Trophoblast cell (in vitro differentiated cells and primary cell): ENCODE data around the gene ALS2.

Experiments used
- DNase-seq, 2 donors: peaks; one replicate each; pipeline ENCODE4 v3.0.0-alpha.2; 2016
- H2AFZ ChIP-seq: 2 replicates; pipeline ENCODE4 v1.6.1; 2013; ENCODE audit warnings: low read length, moderate library complexity, mild to moderate bottlenecking; ENCODE audit not compliant: insufficient read depth, poor library complexity
- H2AK5ac ChIP-seq: 2 replicates; pipeline ENCODE4 v1.6.1; 2013; ENCODE audit warnings: mild to moderate bottlenecking, low read length
- H2BK120ac ChIP-seq: 2 replicates; pipeline ENCODE4 v1.6.1; 2013; ENCODE audit warnings: low read length, mild to moderate bottlenecking, moderate library complexity; ENCODE audit not compliant: insufficient read depth, poor library complexity
- H2BK12ac ChIP-seq: 2 replicates; pipeline ENCODE4 v1.6.1; 2013; ENCODE audit warnings: mild to moderate bottlenecking, low read length, moderate library complexity
- H2BK5ac ChIP-seq: 2 replicates; pipeline ENCODE4 v1.6.1; 2013; ENCODE audit warnings: low read length, low read depth, moderate library complexity, mild to moderate bottlenecking; ENCODE audit not compliant: poor library complexity
- H3K14ac ChIP-seq: 2 replicates; pipeline ENCODE4 v1.6.1; 2013; ENCODE audit warnings: mild to moderate bottlenecking, low read length
- H3K18ac ChIP-seq: 2 replicates; pipeline ENCODE4 v1.6.1; 2013; ENCODE audit warnings: mild to moderate bottlenecking, low read length
- H3K23ac ChIP-seq: 2 replicates; pipeline ENCODE4 v1.6.1; 2013; ENCODE audit warnings: low read length
- H3K27ac ChIP-seq: 2 replicates; pipeline ENCODE4 v1.5.1; 2013; ENCODE audit warnings: low read depth, mild to moderate bottlenecking, inconsistent platforms, low read length, moderate library complexity
- H3K27me3 ChIP-seq: 2 replicates; pipeline ENCODE4 v1.6.1; 2013; ENCODE audit warnings: inconsistent platforms, mild to moderate bottlenecking, low read length, moderate library complexity; ENCODE audit not compliant: insufficient read depth
- H3K36me3 ChIP-seq, 2 experiments: 1 replicate in 1 of 2; 2 replicates in 1 of 2; pipeline ENCODE4 v1.6.1; 2013; ENCODE audit warnings: low read length in 2 of 2, mild to moderate bottlenecking in 2 of 2, moderate library complexity in 1 of 2; ENCODE audit not compliant: insufficient read depth in 2 of 2, control insufficient read depth in 1 of 2
- H3K4ac ChIP-seq: 2 replicates; pipeline ENCODE4 v1.6.1; 2013; ENCODE audit warnings: low read depth, mild to moderate bottlenecking, low read length, moderate library complexity
- H3K4me1 ChIP-seq, 2 experiments: 1 replicate in 1 of 2; 2 replicates in 1 of 2; pipeline ENCODE4 v1.6.1; 2013; ENCODE audit warnings: low read length in 2 of 2, mild to moderate bottlenecking in 2 of 2, moderate library complexity in 1 of 2; ENCODE audit not compliant: insufficient read depth in 2 of 2, control insufficient read depth in 1 of 2
- H3K4me2 ChIP-seq: 2 replicates; pipeline ENCODE4 v1.6.1; 2013; ENCODE audit warnings: inconsistent platforms, mild to moderate bottlenecking, low read length, moderate library complexity
- H3K4me3 ChIP-seq: 2 replicates; pipeline ENCODE4 v1.5.1; 2013; ENCODE audit warnings: mild to moderate bottlenecking, low read depth, low read length, inconsistent platforms
- H3K79me1 ChIP-seq: one replicate; pipeline ENCODE4 v1.6.1; 2013; ENCODE audit warnings: low read length
- H3K79me2 ChIP-seq: 2 replicates; pipeline ENCODE4 v1.6.1; 2013; ENCODE audit warnings: low read length, mild to moderate bottlenecking; ENCODE audit not compliant: control insufficient read depth, insufficient read depth, poor library complexity
- H3K9ac ChIP-seq: 2 replicates; pipeline ENCODE4 v1.6.1; 2013; ENCODE audit warnings: mild to moderate bottlenecking, low read length
- H3K9me3 ChIP-seq: 2 replicates; pipeline ENCODE4 v1.6.1; 2013; ENCODE audit warnings: low read depth, mild to moderate bottlenecking, control low read depth, inconsistent platforms, low read length; ENCODE audit not compliant: insufficient read depth
- H4K12ac ChIP-seq: 2 replicates; pipeline ENCODE4 v1.6.1; 2013; ENCODE audit warnings: low read depth, mild to moderate bottlenecking, low read length, moderate library complexity
- H4K8ac ChIP-seq: 2 replicates; pipeline ENCODE4 v1.6.1; 2013; ENCODE audit warnings: low read depth, mild to moderate bottlenecking, low read length, moderate library complexity
- H4K91ac ChIP-seq: one replicate; pipeline ENCODE4 v1.6.1; 2013; ENCODE audit warnings: low read depth, mild to moderate bottlenecking, low read length, moderate library complexity
- WGBS: extraction: QIAGEN DNeasy Blood & Tissue Kit; methylation state at CpG from one replicate; pipeline ENCODE4 v1.1.7; 2013; ENCODE audit warnings: missing lambda C conversion rate; ENCODE audit not compliant: insufficient read length, insufficient coverage; ENCODE audit errors: extremely low coverage; 5-methylcytosine and 5-hydroxymethylcytosine counted together

Gene ALS2

GRCh38 chr2:201786471-201786870 is 5.7 kb upstream of the ALS2 start:
- H4K12ac ChIP-seq: no peak overlapping the region
- no peak overlapping the region for H3K4ac ChIP-seq
- H3K27ac ChIP-seq: no peak overlapping the region
- H2AFZ ChIP-seq: no peak overlapping the region
- no peaks in the 10 kb centered on the region for H3K36me3 ChIP-seq
- no peak overlapping the region for H4K8ac ChIP-seq
- H3K23ac ChIP-seq: no peak overlapping the region
- H3K4me1 ChIP-seq: peaks cover 0 to 10% of the 10 kb centered on the region in 2 experiments
- no peaks in the 10 kb centered on the region for H3K27me3 ChIP-seq
- no peak overlapping the region for H3K14ac ChIP-seq
- no peaks in the 10 kb centered on the region for H3K79me1 ChIP-seq
- DNase-seq: no peak
- no peaks in the 10 kb centered on the region for H3K79me2 ChIP-seq
- H2AK5ac ChIP-seq: no peak overlapping the region
- no peak overlapping the region for H3K4me3 ChIP-seq
- no peaks in the 10 kb centered on the region for H3K9me3 ChIP-seq
- no peak overlapping the region for H2BK120ac ChIP-seq
- H3K4me2 ChIP-seq: no peak overlapping the region
- H4K91ac ChIP-seq: no peak overlapping the region
- no peak overlapping the region for H3K9ac ChIP-seq
- no peak overlapping the region for H3K18ac ChIP-seq
- no peak overlapping the region for H2BK12ac ChIP-seq
- no peak overlapping the region for H2BK5ac ChIP-seq

- no peak overlapping the region for H2BK120ac ChIP-seq
- H4K8ac ChIP-seq: no peak overlapping the region
- no peak overlapping the region for H2AFZ ChIP-seq
- H3K27me3 ChIP-seq: no peaks in the 10 kb centered on the region
- H3K4me1 ChIP-seq: peaks cover 0 to 11% of the 10 kb centered on the region in 2 experiments
- no CpG with 5 or more reads among the region's 4 CpGs for WGBS
- no peak overlapping the region for H2BK12ac ChIP-seq
- H4K12ac ChIP-seq: no peak overlapping the region
- no peak overlapping the region for H3K27ac ChIP-seq
- H2AK5ac ChIP-seq: no peak overlapping the region
- no peak overlapping the region for H3K4me2 ChIP-seq
- H2BK5ac ChIP-seq: no peak overlapping the region
- H3K4ac ChIP-seq: no peak overlapping the region
- no peaks in the 10 kb centered on the region for H3K36me3 ChIP-seq
- H3K79me2 ChIP-seq: peaks cover 5% of the 10 kb centered on the region
- H4K91ac ChIP-seq: no peak overlapping the region
- no peak for DNase-seq
- H3K9ac ChIP-seq: no peak overlapping the region
- no peak overlapping the region for H3K23ac ChIP-seq
- no peak overlapping the region for H3K14ac ChIP-seq
- no peak overlapping the region for H3K18ac ChIP-seq
- H3K79me1 ChIP-seq: peaks cover 7% of the 10 kb centered on the region
- H3K4me3 ChIP-seq: no peak overlapping the region
- H3K9me3 ChIP-seq: no peaks in the 10 kb centered on the region
Observed at GRCh38 chr2:201785135-201785534, 4.4 kb upstream of the ALS2 start.

- Histone ChIP-seq H3K14ac (no peak overlapping the region), H4K91ac (no peak overlapping the region), H3K9ac (no peak overlapping the region), H3K4me2 (no peak overlapping the region), H3K4ac (no peak overlapping the region), H3K9me3 (no peaks in the 10 kb centered on the region), H4K12ac (no peak overlapping the region), H3K27me3 (no peaks in the 10 kb centered on the region), H3K23ac (no peak overlapping the region), H2AFZ (no peak overlapping the region), H2BK12ac (no peak overlapping the region), H4K8ac (no peak overlapping the region), H3K27ac (no peak overlapping the region), H2BK5ac (no peak overlapping the region), H3K36me3 (no peaks in the 10 kb centered on the region), H3K4me3 (no peak overlapping the region), H3K4me1 (peaks cover 0 to 11% of the 10 kb centered on the region in 2 experiments), H3K79me1 (peaks cover 7% of the 10 kb centered on the region), H3K79me2 (peaks cover 5% of the 10 kb centered on the region), H2AK5ac (no peak overlapping the region), H2BK120ac (no peak overlapping the region), H3K18ac (no peak overlapping the region)
- no peak for DNase-seq
- no CpG with 5 or more reads among the region's 1 CpG for WGBS
Observed at GRCh38 chr2:201784563-201784962, 3.8 kb upstream of the ALS2 start.

- Histone ChIP-seq H4K12ac (peak overlapping the region; percentile 4), H3K23ac (no peak overlapping the region), H3K9ac (peak overlapping the region; percentile 11), H3K4me3 (peak overlapping the region; percentile 87), H3K79me1 (peaks cover 7% of the 10 kb centered on the region), H2AK5ac (no peak overlapping the region), H3K79me2 (peaks cover 5% of the 10 kb centered on the region), H2BK5ac (no peak overlapping the region), H3K14ac (no peak overlapping the region), H4K91ac (peak overlapping the region; percentile 21), H2BK120ac (no peak overlapping the region), H3K4ac (no peak overlapping the region), H4K8ac (peak overlapping the region; percentile 95), H3K4me2 (peak overlapping the region; percentile 90), H3K18ac (no peak overlapping the region), H3K27me3 (no peaks in the 10 kb centered on the region), H3K9me3 (no peaks in the 10 kb centered on the region), H3K36me3 (no peaks in the 10 kb centered on the region), H3K27ac (no peak overlapping the region), H2BK12ac (no peak overlapping the region), H2AFZ (peak overlapping the region; percentile 75), H3K4me1 (peaks cover 0 to 4% of the 10 kb centered on the region in 2 experiments)
- WGBS: no CpG with 5 or more reads among the region's 15 CpGs
- DNase-seq: peak in 1 of 2 donors; percentile 22
Observed at GRCh38 chr2:201781557-201782051, 871 bp upstream of the ALS2 start.
